GM23338 (cell line): Measurements from ENCODE around the gene THSD4. TPM values are rescaled to one million over a fixed set of nuclear protein-coding genes. Genes with fewer than 3 reads are reported as not detected.

Experiments used
- ATAC-seq: fragments of 200-7000 bp; cut with Tn5 transposase; 3 replicates; pipeline ENCODE4 v1.9.1; 2020
- DNase-seq: peaks from one replicate; pipeline ENCODE4 v3.0.0-alpha.2; 2015; ENCODE audit warnings: low spot score
- H2AFZ ChIP-seq: fragments of 200-600 bp; sonication (generic); 2 replicates; pipeline ENCODE4 v1.8.0; 2016; ENCODE audit warnings: antibody characterized with exemption, mild to moderate bottlenecking, moderate library complexity
- H3F3A ChIP-seq: fragments of 200-600 bp; sonication (generic); replicated peaks from 2 replicates; pipeline ENCODE4 v1.8.0; 2017; ENCODE audit warnings: antibody characterized with exemption, mixed run types, low read depth
- H3K27ac ChIP-seq: fragments of 200-600 bp; sonication (generic); 2 replicates; pipeline ENCODE4 v1.6.1; 2016; ENCODE audit warnings: low read depth
- H3K27me3 ChIP-seq: fragments of 200-600 bp; sonication (generic); 2 replicates; pipeline ENCODE4 v1.8.0; 2016; ENCODE audit warnings: mild to moderate bottlenecking, mixed run types, moderate library complexity; ENCODE audit not compliant: insufficient read depth
- H3K36me3 ChIP-seq: fragments of 200-600 bp; sonication (generic); 2 replicates; pipeline ENCODE4 v1.8.0; 2016; ENCODE audit warnings: mild to moderate bottlenecking; ENCODE audit not compliant: insufficient read depth
- H3K4me1 ChIP-seq: fragments of 200-600 bp; sonication (generic); 2 replicates; pipeline ENCODE4 v1.8.0; 2016; ENCODE audit warnings: mild to moderate bottlenecking, moderate library complexity; ENCODE audit not compliant: insufficient read depth
- H3K4me2 ChIP-seq: fragments of 200-600 bp; sonication (generic); 2 replicates; pipeline ENCODE4 v1.7.1; 2017; ENCODE audit warnings: mixed run types
- H3K4me3 ChIP-seq: fragments of 200-600 bp; sonication (generic); 2 replicates; pipeline ENCODE4 v1.6.1; 2016; ENCODE audit warnings: mixed run types
- H3K79me2 ChIP-seq: fragments of 200-600 bp; sonication (generic); replicated peaks from 2 replicates; pipeline ENCODE4 v1.8.0; 2017; ENCODE audit warnings: mild to moderate bottlenecking; ENCODE audit not compliant: insufficient read depth
- H3K9me2 ChIP-seq: fragments of 200-600 bp; sonication (generic); 2 replicates; pipeline ENCODE4 v1.8.0; 2017; ENCODE audit not compliant: insufficient read depth
- H4K20me1 ChIP-seq: fragments of 200-600 bp; sonication (generic); replicated peaks from 2 replicates; pipeline ENCODE4 v1.8.0; 2017; ENCODE audit warnings: mild to moderate bottlenecking; ENCODE audit not compliant: insufficient read depth
- H3K27ac Mint-ChIP-seq: 2 replicates; pipeline ENCODE4 v1.8.0; 2020; ENCODE audit warnings: inconsistent platforms, mild to moderate bottlenecking, moderate library complexity, mixed read lengths
- H3K27me3 Mint-ChIP-seq: 3 replicates; pipeline ENCODE4 v1.8.0; 2022; ENCODE audit warnings: low read depth, mild to moderate bottlenecking, moderate library complexity, mixed read lengths, inconsistent platforms; ENCODE audit not compliant: insufficient read depth, poor library complexity
- H3K36me3 Mint-ChIP-seq: 3 replicates; pipeline ENCODE4 v1.8.0; 2021; ENCODE audit warnings: low read depth, mild to moderate bottlenecking, inconsistent platforms, moderate library complexity, mixed read lengths
- H3K4me1 Mint-ChIP-seq: 3 replicates; pipeline ENCODE4 v1.8.0; 2020; ENCODE audit warnings: mild to moderate bottlenecking, inconsistent platforms, mixed read lengths
- H3K4me3 Mint-ChIP-seq: 3 replicates; pipeline ENCODE4 v1.8.0; 2021; ENCODE audit warnings: moderate library complexity, mild to moderate bottlenecking, inconsistent platforms, mixed read lengths
- H3K9me3 Mint-ChIP-seq: 3 replicates; pipeline ENCODE4 v1.8.0; 2020; ENCODE audit warnings: moderate library complexity, mild to moderate bottlenecking, inconsistent platforms, mixed read lengths
- EZH2phosphoT487 ChIP-seq: fragments of 200-600 bp; sonication (generic); IDR thresholded peaks from one replicate; pipeline ENCODE4 v1.8.1; 2018; ENCODE audit warnings: antibody characterized with exemption; ENCODE audit not compliant: unreplicated experiment
- JUNB ChIP-seq: IDR thresholded peaks from one replicate; pipeline ENCODE4 v1.6.1; 2016; ENCODE audit warnings: antibody characterized with exemption; ENCODE audit not compliant: unreplicated experiment
- NANOG ChIP-seq: IDR thresholded peaks from 2 replicates; pipeline ENCODE4 v1.6.1; 2016; ENCODE audit warnings: antibody characterized with exemption, borderline replicate concordance
- STAT1 ChIP-seq: IDR thresholded peaks from one replicate; pipeline ENCODE4 v1.6.1; 2016; ENCODE audit warnings: antibody characterized with exemption; ENCODE audit not compliant: unreplicated experiment
- ZNF114 ChIP-seq: fragments of 250-450 bp; sonication (Bioruptor Pico); IDR thresholded peaks from 2 replicates; pipeline ENCODE4 v1.5.0; 2020; ENCODE audit warnings: mild to moderate bottlenecking, moderate library complexity
- ZNF331 ChIP-seq: fragments of 250-450 bp; sonication (Bioruptor Pico); IDR thresholded peaks from 2 replicates; pipeline ENCODE4 v1.5.0; 2020; ENCODE audit warnings: low read depth, mild to moderate bottlenecking, moderate library complexity
- polyA plus RNA-seq: library from polyadenylated mRNA; unstranded; fragments of >200 nt; fragmentation: Nextera tagmentation; extraction: Ambion mirVana; gene quantifications from 2 replicates; pipeline ENCODE4 v1.2.1, GENCODE V29; 2016
- total RNA-seq: library from RNA; depleted of rRNA; stranded (reverse); fragments of >200 nt; shearing (Covaris generic); gene quantifications from 2 replicates; pipeline ENCODE4 v1.2.3, GENCODE V29; 2014
- TF ChIP-seq, protein P1 (sequence below): IDR thresholded peaks from 2 replicates; pipeline ENCODE4 v1.6.1; 2016; ENCODE audit warnings: antibody characterized with exemption
- TF ChIP-seq, protein P2 (sequence below): fragments of 250-450 bp; sonication (Bioruptor Pico); IDR thresholded peaks from 2 replicates; pipeline ENCODE4 v1.5.0; 2020; ENCODE audit warnings: mild to moderate bottlenecking, moderate library complexity
- TF ChIP-seq, protein P3 (sequence below), 2 experiments: fragments of 200-600 bp in 1 of 2; sonication (generic) in 1 of 2; conservative IDR thresholded peaks; 2 replicates each; pipeline versions ENCODE4 v1.5.1 to v1.6.1; 2016 to 2017; ENCODE audit warnings: antibody characterized with exemption in 2 of 2, low read depth in 2 of 2, mild to moderate bottlenecking in 2 of 2, moderate library complexity in 1 of 2

Gene THSD4
- total and polyA plus RNA-seq, 2 experiments from 2014 or later: 2.0 to 7.4 TPM

DNA sequence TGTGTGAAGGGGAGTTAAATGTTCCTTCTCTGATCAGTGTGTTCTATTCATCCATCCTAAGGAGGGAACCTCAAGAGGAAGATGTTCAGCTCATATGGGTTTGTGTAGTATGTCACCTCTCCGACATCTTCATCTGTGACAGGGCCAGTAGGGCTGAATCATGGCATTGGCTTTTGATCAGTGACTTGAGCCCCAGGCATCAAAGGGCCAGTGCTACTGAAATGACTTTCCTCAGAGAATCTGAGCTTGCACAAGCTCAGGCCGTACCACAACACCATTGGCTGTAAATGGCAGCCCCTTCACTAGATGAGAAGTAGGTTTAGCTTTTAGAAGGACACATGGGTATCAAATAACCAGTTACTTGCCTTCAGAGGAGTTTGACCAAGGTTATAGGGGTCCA lies 511.9 kb downstream of the THSD4 start:
- H3K4me1 Mint-ChIP-seq: peaks cover 32% of the 10 kb centered on the region
- Histone ChIP-seq H2AFZ (no peak overlapping the region), H3K9me2 (peaks cover 32% of the 10 kb centered on the region), H3K36me3 (no peaks in the 10 kb centered on the region), H3K4me2 (no peak overlapping the region), H3K4me3 (no peak overlapping the region), H3K27ac (no peak overlapping the region), H4K20me1 (no peaks in the 10 kb centered on the region), H3K4me1 (peaks cover 23% of the 10 kb centered on the region), H3K79me2 (no peaks in the 10 kb centered on the region), H3K27me3 (no peaks in the 10 kb centered on the region), H3F3A (no peaks in the 10 kb centered on the region)
- H3K4me3 Mint-ChIP-seq: no peak overlapping the region
- ATAC-seq: no peak
- peaks cover 1% of the 10 kb centered on the region for H3K27me3 Mint-ChIP-seq
- TF ChIP-seq, protein P1, sequence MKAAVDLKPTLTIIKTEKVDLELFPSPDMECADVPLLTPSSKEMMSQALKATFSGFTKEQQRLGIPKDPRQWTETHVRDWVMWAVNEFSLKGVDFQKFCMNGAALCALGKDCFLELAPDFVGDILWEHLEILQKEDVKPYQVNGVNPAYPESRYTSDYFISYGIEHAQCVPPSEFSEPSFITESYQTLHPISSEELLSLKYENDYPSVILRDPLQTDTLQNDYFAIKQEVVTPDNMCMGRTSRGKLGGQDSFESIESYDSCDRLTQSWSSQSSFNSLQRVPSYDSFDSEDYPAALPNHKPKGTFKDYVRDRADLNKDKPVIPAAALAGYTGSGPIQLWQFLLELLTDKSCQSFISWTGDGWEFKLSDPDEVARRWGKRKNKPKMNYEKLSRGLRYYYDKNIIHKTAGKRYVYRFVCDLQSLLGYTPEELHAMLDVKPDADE: no peak
- no peak for TF ChIP-seq NANOG
- TF ChIP-seq, protein P2, sequence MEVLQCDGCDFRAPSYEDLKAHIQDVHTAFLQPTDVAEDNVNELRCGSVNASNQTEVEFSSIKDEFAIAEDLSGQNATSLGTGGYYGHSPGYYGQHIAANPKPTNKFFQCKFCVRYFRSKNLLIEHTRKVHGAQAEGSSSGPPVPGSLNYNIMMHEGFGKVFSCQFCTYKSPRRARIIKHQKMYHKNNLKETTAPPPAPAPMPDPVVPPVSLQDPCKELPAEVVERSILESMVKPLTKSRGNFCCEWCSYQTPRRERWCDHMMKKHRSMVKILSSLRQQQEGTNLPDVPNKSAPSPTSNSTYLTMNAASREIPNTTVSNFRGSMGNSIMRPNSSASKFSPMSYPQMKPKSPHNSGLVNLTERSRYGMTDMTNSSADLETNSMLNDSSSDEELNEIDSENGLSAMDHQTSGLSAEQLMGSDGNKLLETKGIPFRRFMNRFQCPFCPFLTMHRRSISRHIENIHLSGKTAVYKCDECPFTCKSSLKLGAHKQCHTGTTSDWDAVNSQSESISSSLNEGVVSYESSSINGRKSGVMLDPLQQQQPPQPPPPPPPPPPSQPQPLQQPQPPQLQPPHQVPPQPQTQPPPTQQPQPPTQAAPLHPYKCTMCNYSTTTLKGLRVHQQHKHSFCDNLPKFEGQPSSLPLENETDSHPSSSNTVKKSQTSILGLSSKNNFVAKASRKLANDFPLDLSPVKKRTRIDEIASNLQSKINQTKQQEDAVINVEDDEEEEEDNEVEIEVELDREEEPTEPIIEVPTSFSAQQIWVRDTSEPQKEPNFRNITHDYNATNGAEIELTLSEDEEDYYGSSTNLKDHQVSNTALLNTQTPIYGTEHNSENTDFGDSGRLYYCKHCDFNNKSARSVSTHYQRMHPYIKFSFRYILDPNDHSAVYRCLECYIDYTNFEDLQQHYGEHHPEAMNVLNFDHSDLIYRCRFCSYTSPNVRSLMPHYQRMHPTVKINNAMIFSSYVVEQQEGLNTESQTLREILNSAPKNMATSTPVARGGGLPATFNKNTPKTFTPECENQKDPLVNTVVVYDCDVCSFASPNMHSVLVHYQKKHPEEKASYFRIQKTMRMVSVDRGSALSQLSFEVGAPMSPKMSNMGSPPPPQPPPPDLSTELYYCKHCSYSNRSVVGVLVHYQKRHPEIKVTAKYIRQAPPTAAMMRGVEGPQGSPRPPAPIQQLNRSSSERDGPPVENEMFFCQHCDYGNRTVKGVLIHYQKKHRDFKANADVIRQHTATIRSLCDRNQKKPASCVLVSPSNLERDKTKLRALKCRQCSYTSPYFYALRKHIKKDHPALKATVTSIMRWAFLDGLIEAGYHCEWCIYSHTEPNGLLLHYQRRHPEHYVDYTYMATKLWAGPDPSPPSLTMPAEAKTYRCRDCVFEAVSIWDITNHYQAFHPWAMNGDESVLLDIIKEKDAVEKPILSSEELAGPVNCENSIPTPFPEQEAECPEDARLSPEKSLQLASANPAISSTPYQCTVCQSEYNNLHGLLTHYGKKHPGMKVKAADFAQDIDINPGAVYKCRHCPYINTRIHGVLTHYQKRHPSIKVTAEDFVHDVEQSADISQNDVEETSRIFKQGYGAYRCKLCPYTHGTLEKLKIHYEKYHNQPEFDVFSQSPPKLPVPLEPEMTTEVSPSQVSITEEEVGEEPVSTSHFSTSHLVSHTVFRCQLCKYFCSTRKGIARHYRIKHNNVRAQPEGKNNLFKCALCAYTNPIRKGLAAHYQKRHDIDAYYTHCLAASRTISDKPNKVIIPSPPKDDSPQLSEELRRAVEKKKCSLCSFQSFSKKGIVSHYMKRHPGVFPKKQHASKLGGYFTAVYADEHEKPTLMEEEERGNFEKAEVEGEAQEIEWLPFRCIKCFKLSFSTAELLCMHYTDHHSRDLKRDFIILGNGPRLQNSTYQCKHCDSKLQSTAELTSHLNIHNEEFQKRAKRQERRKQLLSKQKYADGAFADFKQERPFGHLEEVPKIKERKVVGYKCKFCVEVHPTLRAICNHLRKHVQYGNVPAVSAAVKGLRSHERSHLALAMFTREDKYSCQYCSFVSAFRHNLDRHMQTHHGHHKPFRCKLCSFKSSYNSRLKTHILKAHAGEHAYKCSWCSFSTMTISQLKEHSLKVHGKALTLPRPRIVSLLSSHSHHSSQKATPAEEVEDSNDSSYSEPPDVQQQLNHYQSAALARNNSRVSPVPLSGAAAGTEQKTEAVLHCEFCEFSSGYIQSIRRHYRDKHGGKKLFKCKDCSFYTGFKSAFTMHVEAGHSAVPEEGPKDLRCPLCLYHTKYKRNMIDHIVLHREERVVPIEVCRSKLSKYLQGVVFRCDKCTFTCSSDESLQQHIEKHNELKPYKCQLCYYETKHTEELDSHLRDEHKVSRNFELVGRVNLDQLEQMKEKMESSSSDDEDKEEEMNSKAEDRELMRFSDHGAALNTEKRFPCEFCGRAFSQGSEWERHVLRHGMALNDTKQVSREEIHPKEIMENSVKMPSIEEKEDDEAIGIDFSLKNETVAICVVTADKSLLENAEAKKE (CRISPR knock-in tag): no peak
- no peak for TF ChIP-seq JUNB
- TF ChIP-seq EZH2phosphoT487: no peak
- no peak for TF ChIP-seq ZNF331
- TF ChIP-seq ZNF114: no peak
- TF ChIP-seq STAT1: no peak
- TF ChIP-seq, protein P3, sequence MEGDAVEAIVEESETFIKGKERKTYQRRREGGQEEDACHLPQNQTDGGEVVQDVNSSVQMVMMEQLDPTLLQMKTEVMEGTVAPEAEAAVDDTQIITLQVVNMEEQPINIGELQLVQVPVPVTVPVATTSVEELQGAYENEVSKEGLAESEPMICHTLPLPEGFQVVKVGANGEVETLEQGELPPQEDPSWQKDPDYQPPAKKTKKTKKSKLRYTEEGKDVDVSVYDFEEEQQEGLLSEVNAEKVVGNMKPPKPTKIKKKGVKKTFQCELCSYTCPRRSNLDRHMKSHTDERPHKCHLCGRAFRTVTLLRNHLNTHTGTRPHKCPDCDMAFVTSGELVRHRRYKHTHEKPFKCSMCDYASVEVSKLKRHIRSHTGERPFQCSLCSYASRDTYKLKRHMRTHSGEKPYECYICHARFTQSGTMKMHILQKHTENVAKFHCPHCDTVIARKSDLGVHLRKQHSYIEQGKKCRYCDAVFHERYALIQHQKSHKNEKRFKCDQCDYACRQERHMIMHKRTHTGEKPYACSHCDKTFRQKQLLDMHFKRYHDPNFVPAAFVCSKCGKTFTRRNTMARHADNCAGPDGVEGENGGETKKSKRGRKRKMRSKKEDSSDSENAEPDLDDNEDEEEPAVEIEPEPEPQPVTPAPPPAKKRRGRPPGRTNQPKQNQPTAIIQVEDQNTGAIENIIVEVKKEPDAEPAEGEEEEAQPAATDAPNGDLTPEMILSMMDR (conservative IDR thresholded peaks at IDR 0.05; ENCODE audit: low read depth in 2 of 2): no peak
- H3K36me3 Mint-ChIP-seq: no peaks in the 10 kb centered on the region
- no peak for DNase-seq
- no peak overlapping the region for H3K27ac Mint-ChIP-seq
- H3K9me3 Mint-ChIP-seq: no peaks in the 10 kb centered on the region
